HCT116 (cell line): ENCODE data around the gene HMGN3. TPM values are rescaled to one million over a fixed set of nuclear protein-coding genes. Genes with fewer than 3 reads are reported as not detected.

Source experiments
- ATAC-seq: fragments of 200-7000 bp; cut with Tn5 transposase; 2 replicates; pipeline ENCODE4 v1.9.1; 2020; ENCODE audit warnings: mild to moderate bottlenecking, moderate library complexity
- BruUV-seq: library from RNA; stranded (reverse); fragments of 400-500 nt; replicated peaks from 2 replicates; lab custom pipeline; 2021; lab: Mats Ljungman, UMichigan
- CTCF ChIA-PET: fragments of 300-600 bp; sonication (Branson Sonifier 250); formaldehyde crosslinking; loops from one replicate; lab custom pipeline; 2021; ENCODE audit warnings: antibody characterized with exemption; lab: Charles Lee
- POLR2A ChIA-PET: fragments of 300-600, 350-600 bp; sonication (Branson Sonifier 250); formaldehyde crosslinking; loops from one replicate; lab custom pipeline; 2021; ENCODE audit warnings: antibody characterized with exemption; lab: Charles Lee
- RAD21 ChIA-PET, 2 experiments: fragments of 300-600 bp; sonication (Branson Sonifier 250); formaldehyde crosslinking; loops; one replicate each; lab custom pipeline; 2023; ENCODE audit warnings: low total read pairs in 2 of 2; ENCODE audit not compliant: uncharacterized antibody in 2 of 2, unreplicated experiment in 2 of 2, low non-redundant PET in 1 of 2; lab: Charles Lee
- DNase-seq: peaks from one replicate; pipeline ENCODE4 v3.0.0-alpha.2; 2010; ENCODE audit warnings: low read depth, low spot score
- H2AFZ ChIP-seq: fragments of 200-600 bp; shearing (Covaris generic), sonication (generic); 2 replicates; pipeline ENCODE4 v1.6.1; 2017; ENCODE audit warnings: low read depth, mixed run types, mixed read lengths, antibody characterized with exemption, low read length; ENCODE audit not compliant: poor library complexity, severe bottlenecking
- H3K27ac ChIP-seq: 2 replicates; pipeline ENCODE4 v1.5.1; 2012; ENCODE audit warnings: low read depth, low read length
- H3K27me3 ChIP-seq: fragments of 200-600 bp; sonication (generic); 2 replicates; pipeline ENCODE4 v1.6.1; 2016; ENCODE audit warnings: mixed run types, low read length, mixed read lengths; ENCODE audit not compliant: insufficient read depth
- H3K36me3 ChIP-seq, 2 experiments: fragments of 200-500 bp in 1 of 2; fragments of 200-600 bp in 1 of 2; sonication (Bioruptor generic) in 1 of 2; sonication (generic) in 1 of 2; 2 replicates each; pipeline versions ENCODE4 v1.5.1 to v1.6.1; 2014 to 2016; ENCODE audit warnings: low read length in 2 of 2, inconsistent platforms in 1 of 2, mixed read lengths in 1 of 2, mixed run types in 1 of 2; ENCODE audit not compliant: insufficient read depth in 2 of 2, control insufficient read depth in 1 of 2
- H3K4me1 ChIP-seq, 2 experiments: fragments of 200-600 bp in 1 of 2; sonication (generic) in 1 of 2; 2 replicates each; pipeline versions ENCODE4 v1.5.1 to v1.6.1; 2012 to 2017; ENCODE audit warnings: low read length in 2 of 2, inconsistent platforms in 1 of 2, mild to moderate bottlenecking in 1 of 2, mixed read lengths in 1 of 2, mixed run types in 1 of 2, moderate library complexity in 1 of 2; ENCODE audit not compliant: insufficient read depth in 2 of 2, control insufficient read depth in 1 of 2
- H3K4me2 ChIP-seq: fragments of 200-600 bp; sonication (generic); 2 replicates; pipeline ENCODE4 v1.6.1; 2017; ENCODE audit warnings: mixed run types, low read length, mixed read lengths
- H3K4me3 ChIP-seq, 2 experiments: fragments of 200-600 bp in 1 of 2; sonication (generic) in 1 of 2; replicated peaks in 1 of 2; 2 replicates each; pipeline ENCODE4 v1.5.1; 2011 to 2016; ENCODE audit warnings: low read length in 2 of 2, control low read depth in 1 of 2, low read depth in 1 of 2, mild to moderate bottlenecking in 1 of 2, mixed read lengths in 1 of 2, mixed run types in 1 of 2
- H3K79me2 ChIP-seq: fragments of 200-600 bp; sonication (generic); 2 replicates; pipeline ENCODE4 v1.6.1; 2017; ENCODE audit warnings: mild to moderate bottlenecking, mixed run types, low read length, moderate library complexity, mixed read lengths; ENCODE audit not compliant: insufficient read depth
- H3K9ac ChIP-seq: fragments of 200-600 bp; sonication (generic); 2 replicates; pipeline ENCODE4 v1.6.1; 2016; ENCODE audit warnings: low read length, mixed read lengths
- H3K9me2 ChIP-seq: fragments of 200-600 bp; sonication (generic), shearing (Covaris generic); 2 replicates; pipeline ENCODE4 v1.6.1; 2017; ENCODE audit warnings: mixed run types, mild to moderate bottlenecking, moderate library complexity; ENCODE audit not compliant: insufficient read depth
- H3K9me3 ChIP-seq, 2 experiments: fragments of 200-500 bp in 1 of 2; fragments of 200-600 bp in 1 of 2; sonication (Bioruptor generic) in 1 of 2; sonication (generic) in 1 of 2; 2 replicates each; pipeline ENCODE4 v1.6.1; 2014 to 2017; ENCODE audit warnings: low read length in 2 of 2, mixed read lengths in 2 of 2, inconsistent platforms in 1 of 2, low read depth in 1 of 2, mild to moderate bottlenecking in 1 of 2, mixed run types in 1 of 2, moderate library complexity in 1 of 2; ENCODE audit not compliant: control insufficient read depth in 1 of 2, insufficient read depth in 1 of 2
- H4K20me1 ChIP-seq: fragments of 200-600 bp; sonication (generic), shearing (Covaris generic); 2 replicates; pipeline ENCODE4 v1.6.1; 2017; ENCODE audit warnings: mixed run types, mild to moderate bottlenecking, moderate library complexity; ENCODE audit not compliant: insufficient read depth
- ATF3 ChIP-seq: IDR thresholded peaks from 2 replicates; pipeline ENCODE4 v1.6.1; 2012
- CTCF ChIP-seq, 3 experiments: fragments of 200-600 bp in 1 of 3; sonication (generic) in 1 of 3; IDR thresholded peaks in 2 of 3; conservative IDR thresholded peaks in 1 of 3; 2 replicates each; pipeline ENCODE4 v1.5.1; 2012 to 2017; ENCODE audit warnings: low read depth in 2 of 3, low read length in 2 of 3, antibody characterized with exemption in 1 of 3, borderline replicate concordance in 1 of 3, control low read depth in 1 of 3, mild to moderate bottlenecking in 1 of 3, mixed read lengths in 1 of 3, mixed run types in 1 of 3, moderate library complexity in 1 of 3; ENCODE audit not compliant: insufficient read depth in 1 of 3
- EGR1 ChIP-seq: IDR thresholded peaks from 2 replicates; pipeline ENCODE4 v1.6.1; 2012; ENCODE audit warnings: low read depth
- ELF1 ChIP-seq: IDR thresholded peaks from 2 replicates; pipeline ENCODE4 v1.6.1; 2012; ENCODE audit warnings: low read depth, borderline replicate concordance
- EZH2 ChIP-seq: fragments of 200-600 bp; sonication (generic); IDR thresholded peaks from 2 replicates; pipeline ENCODE4 v1.6.1; 2017; ENCODE audit warnings: antibody characterized with exemption, mixed run types
- EZH2phosphoT487 ChIP-seq: fragments of 200-600 bp; IDR thresholded peaks from 2 replicates; pipeline ENCODE4 v1.6.1; 2018; ENCODE audit warnings: antibody characterized with exemption, borderline replicate concordance
- FOSL1 ChIP-seq: IDR thresholded peaks from 2 replicates; pipeline ENCODE4 v1.6.1; 2012; ENCODE audit warnings: low read depth
- POLR2AphosphoS5 ChIP-seq: IDR thresholded peaks from 2 replicates; pipeline ENCODE4 v1.6.1; 2011; ENCODE audit warnings: mild to moderate bottlenecking, low read depth, low read length, moderate library complexity
- SIN3A ChIP-seq: IDR thresholded peaks from 2 replicates; pipeline ENCODE4 v1.6.1; 2012; ENCODE audit warnings: low read depth
- ZFX ChIP-seq: fragments of 450-650 bp; IDR thresholded peaks from 2 replicates; pipeline ENCODE4 v1.6.1; 2017
- ZNF274 ChIP-seq: fragments of 200-500 bp; sonication (Bioruptor generic); IDR thresholded peaks from 2 replicates; pipeline ENCODE4 v1.6.1; 2014; ENCODE audit warnings: mild to moderate bottlenecking, low read depth, low read length, inconsistent platforms
- intact Hi-C: fragments of 100-400 bp; cut with micrococcal nuclease; formaldehyde crosslinking; loops from 2 replicates; pipeline ENCODE4 v1.10.0; 2022
- total RNA-seq: library from RNA; stranded (reverse); gene quantifications from one replicate; pipeline ENCODE4 v1.2.1, GENCODE V29; 2021; ENCODE audit not compliant: unreplicated experiment

Gene HMGN3
- total RNA-seq, 1 experiment from 2014 or later, result 60.5 TPM

- Histone ChIP-seq H3K9me3 (no peaks in the 10 kb centered on the region), H3K27ac (no peak overlapping the region), H3K4me2 (no peak overlapping the region), H3K9me2 (no peaks in the 10 kb centered on the region), H3K9ac (no peak overlapping the region), H3K36me3 (no peaks in the 10 kb centered on the region; a peak in 1 of 4 replicates), H3K79me2 (no peaks in the 10 kb centered on the region), H3K4me3 (no peak overlapping the region), H2AFZ (no peak overlapping the region), H4K20me1 (no peaks in the 10 kb centered on the region), H3K4me1 (no peaks in the 10 kb centered on the region), H3K27me3 (no peaks in the 10 kb centered on the region)
- POLR2A ChIA-PET, result interaction anchor here (0.9 kb wide), 1 partner anchor 9 kb away, joined by 3 read pairs; no protein-coding TSS in a partner anchor
- RAD21 ChIA-PET, result no interaction called here
- CTCF ChIA-PET, result no interaction called here
- ATAC-seq, result no peak
- BruUV-seq, result no TSS peak
- no peak for DNase-seq
- TF ChIP-seq EZH2 (no peak), EGR1 (no peak), CTCF (IDR thresholded peaks at IDR 0.05 in 2 of 3, conservative IDR thresholded peaks at IDR 0.05 in 1 of 3; ENCODE audit: borderline replicate concordance in 1 of 3, insufficient read depth in 1 of 3, low read depth in 2 of 3, low read length in 2 of 3) (no peak), POLR2AphosphoS5 (no peak), ZFX (no peak), EZH2phosphoT487 (no peak), ZNF274 (no peak), ATF3 (no peak), FOSL1 (no peak), SIN3A (no peak), ELF1 (no peak)
- intact Hi-C loops, result no loop called here
Measured at GRCh38 chr6:79201983-79202382, 32.5 kb downstream of the HMGN3 start.
